Thoracic aorta (tissue), 2 donors: Measurements from ENCODE around the gene SNAP29. TPM values are rescaled to one million over a fixed set of nuclear protein-coding genes. Genes with fewer than 3 reads are reported as not detected.

Experiments
- ATAC-seq: fragments of 150-250 bp; one replicate; pipeline ENCODE4 v1.8.0; 2017; ENCODE audit warnings: low read depth; ENCODE audit not compliant: insufficient number of reproducible peaks, low FRiP score
- DNase-seq: peaks from one replicate; pipeline ENCODE4 v3.0.0-alpha.2; 2020; ENCODE audit warnings: low spot score
- H3K27ac ChIP-seq, 2 donors: fragments of 200-600 bp; sonication (generic); 1 replicate in 1 of 2; 2 replicates in 1 of 2; pipeline ENCODE4 v1.5.1; 2016; ENCODE audit warnings: mild to moderate bottlenecking in 2 of 2, moderate library complexity in 2 of 2
- H3K27me3 ChIP-seq: fragments of 200-600 bp; sonication (generic); replicated peaks from 2 replicates; pipeline ENCODE4 v1.6.0; 2016; ENCODE audit warnings: mild to moderate bottlenecking; ENCODE audit not compliant: insufficient read depth
- H3K36me3 ChIP-seq: fragments of 200-600 bp; sonication (generic); one replicate; pipeline ENCODE4 v1.5.1; 2016
- H3K4me1 ChIP-seq, 2 donors: fragments of 200-600 bp; sonication (generic); 1 replicate in 1 of 2; 2 replicates in 1 of 2; pipeline versions ENCODE4 v1.5.1 to v1.6.0; 2016; ENCODE audit warnings: low read depth in 2 of 2, mild to moderate bottlenecking in 1 of 2; ENCODE audit not compliant: control insufficient read depth in 1 of 2
- H3K4me3 ChIP-seq: fragments of 200-600 bp; sonication (generic); 2 replicates; pipeline ENCODE4 v1.5.1; 2016; ENCODE audit warnings: mild to moderate bottlenecking
- H3K9me3 ChIP-seq: fragments of 200-600 bp; sonication (generic); 2 replicates; pipeline ENCODE4 v1.5.1; 2016
- total RNA-seq, 2 donors: library from RNA; depleted of rRNA; stranded (reverse); fragments of >200 nt; gene quantifications; one replicate each; pipeline versions ENCODE4 v1.1.0 to v1.2.3, GENCODE V29; 2016
- TF ChIP-seq, protein P1 (sequence below): fragments of 200-600 bp; sonication (generic); IDR thresholded peaks from one replicate; pipeline ENCODE4 v1.5.1; 2019; ENCODE audit warnings: antibody characterized with exemption

Gene SNAP29
- total RNA-seq, 2 donors from 2014 or later: 18.2 to 20.6 TPM

GRCh38 chr22:20847318-20847822, 11.4 kb upstream of the SNAP29 start:
- no peaks in the 10 kb centered on the region for H3K4me1 ChIP-seq
- TF ChIP-seq, protein P1, sequence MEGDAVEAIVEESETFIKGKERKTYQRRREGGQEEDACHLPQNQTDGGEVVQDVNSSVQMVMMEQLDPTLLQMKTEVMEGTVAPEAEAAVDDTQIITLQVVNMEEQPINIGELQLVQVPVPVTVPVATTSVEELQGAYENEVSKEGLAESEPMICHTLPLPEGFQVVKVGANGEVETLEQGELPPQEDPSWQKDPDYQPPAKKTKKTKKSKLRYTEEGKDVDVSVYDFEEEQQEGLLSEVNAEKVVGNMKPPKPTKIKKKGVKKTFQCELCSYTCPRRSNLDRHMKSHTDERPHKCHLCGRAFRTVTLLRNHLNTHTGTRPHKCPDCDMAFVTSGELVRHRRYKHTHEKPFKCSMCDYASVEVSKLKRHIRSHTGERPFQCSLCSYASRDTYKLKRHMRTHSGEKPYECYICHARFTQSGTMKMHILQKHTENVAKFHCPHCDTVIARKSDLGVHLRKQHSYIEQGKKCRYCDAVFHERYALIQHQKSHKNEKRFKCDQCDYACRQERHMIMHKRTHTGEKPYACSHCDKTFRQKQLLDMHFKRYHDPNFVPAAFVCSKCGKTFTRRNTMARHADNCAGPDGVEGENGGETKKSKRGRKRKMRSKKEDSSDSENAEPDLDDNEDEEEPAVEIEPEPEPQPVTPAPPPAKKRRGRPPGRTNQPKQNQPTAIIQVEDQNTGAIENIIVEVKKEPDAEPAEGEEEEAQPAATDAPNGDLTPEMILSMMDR: no peak
- no peak for ATAC-seq
- no peak for DNase-seq
- H3K27me3 ChIP-seq: no peaks in the 10 kb centered on the region
- no peaks in the 10 kb centered on the region for H3K36me3 ChIP-seq
- no peaks in the 10 kb centered on the region for H3K9me3 ChIP-seq
- H3K27ac ChIP-seq: no peak overlapping the region
- H3K4me3 ChIP-seq: no peak overlapping the region

DNA sequence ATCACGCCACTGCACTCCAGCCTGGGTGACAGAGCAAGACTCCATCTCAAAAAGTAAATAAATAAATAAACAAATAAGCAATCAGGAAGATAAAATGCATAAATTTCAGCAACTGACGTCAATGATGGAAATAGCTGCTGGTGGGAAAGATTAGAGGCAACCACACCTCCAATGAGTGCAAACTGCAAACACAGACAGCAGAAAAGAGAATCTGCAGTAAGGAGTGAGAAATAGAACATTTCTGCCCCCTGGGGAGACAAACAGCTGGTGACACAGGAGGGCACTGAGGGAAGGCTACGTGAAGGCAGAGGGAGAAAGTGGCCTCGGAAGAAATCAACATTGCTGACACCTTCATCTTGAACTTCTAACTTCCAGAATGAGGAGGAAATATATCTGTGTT, 6.7 kb upstream of the SNAP29 start:
- ATAC-seq (no peak), DNase-seq (no peak)
- TF ChIP-seq, protein P1: no peak
- H3K9me3 ChIP-seq: no peaks in the 10 kb centered on the region
- H3K27ac ChIP-seq: no peak overlapping the region
- H3K4me1 ChIP-seq: peaks cover 3 to 17% of the 10 kb centered on the region in 2 donors
- H3K27me3 ChIP-seq: no peaks in the 10 kb centered on the region
- no peak overlapping the region for H3K4me3 ChIP-seq
- no peaks in the 10 kb centered on the region for H3K36me3 ChIP-seq

GRCh38 chr22:20852503-20852902, 6.3 kb upstream of the SNAP29 start:
- Histone ChIP-seq H3K4me3 (no peak overlapping the region), H3K27me3 (no peaks in the 10 kb centered on the region), H3K9me3 (no peaks in the 10 kb centered on the region), H3K4me1 (peaks cover 7 to 21% of the 10 kb centered on the region in 2 donors), H3K36me3 (no peaks in the 10 kb centered on the region), H3K27ac (no peak overlapping the region)
- DNase-seq (no peak), ATAC-seq (no peak)
- TF ChIP-seq, protein P1: no peak

DNA sequence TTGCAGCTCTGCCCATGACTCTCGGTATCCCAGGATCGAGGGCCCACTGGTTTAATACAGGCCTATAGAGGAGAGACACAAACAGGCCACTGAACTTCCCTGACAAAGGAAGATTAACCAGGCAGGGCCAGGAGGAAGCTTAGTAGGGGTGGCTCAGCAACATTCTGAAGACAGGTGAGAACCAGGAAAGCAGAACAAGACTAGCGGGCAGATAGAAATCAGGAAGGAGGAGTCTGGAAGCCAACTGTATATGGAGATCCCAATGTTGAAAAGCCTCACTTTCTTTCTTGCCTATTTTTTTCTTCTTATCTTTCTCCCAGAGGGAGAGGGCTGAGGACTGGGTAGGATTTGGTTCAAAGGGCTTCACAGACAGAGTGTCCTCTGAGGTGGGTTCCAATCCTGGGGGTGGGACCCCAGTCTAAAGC, 5.6 kb upstream of the SNAP29 start:
- Histone ChIP-seq H3K36me3 (no peaks in the 10 kb centered on the region), H3K27ac (no peak overlapping the region)

GRCh38 chr22:20857247-20857643, 1.6 kb upstream of the SNAP29 start:
- TF ChIP-seq, protein P1: no peak
- Histone ChIP-seq H3K27me3 (no peaks in the 10 kb centered on the region), H3K36me3 (no peaks in the 10 kb centered on the region), H3K4me1 (peaks cover 8 to 34% of the 10 kb centered on the region in 2 donors), H3K27ac (peak overlapping the region in 1 of 2 donors; percentile 78), H3K9me3 (no peaks in the 10 kb centered on the region), H3K4me3 (peak overlapping the region; percentile 84)
- DNase-seq: no peak
- no peak for ATAC-seq

More for the DNA sequence above, 5.6 kb upstream of the SNAP29 start:
- H3K9me3 ChIP-seq: no peaks in the 10 kb centered on the region
- H3K27me3 ChIP-seq: no peaks in the 10 kb centered on the region
- TF ChIP-seq, protein P1: no peak
- H3K4me3 ChIP-seq: no peak overlapping the region
- ATAC-seq (no peak), DNase-seq (no peak)
- H3K4me1 ChIP-seq: peaks cover 8 to 25% of the 10 kb centered on the region in 2 donors
